ENCODE data around the gene SLC16A2.
"Not testable (repeated sequence)": the region's sequence is repeated elsewhere in the genome, so short reads cannot be mapped to it uniquely, and the experiment has no call there.

SLC16A2 gene

DNA sequence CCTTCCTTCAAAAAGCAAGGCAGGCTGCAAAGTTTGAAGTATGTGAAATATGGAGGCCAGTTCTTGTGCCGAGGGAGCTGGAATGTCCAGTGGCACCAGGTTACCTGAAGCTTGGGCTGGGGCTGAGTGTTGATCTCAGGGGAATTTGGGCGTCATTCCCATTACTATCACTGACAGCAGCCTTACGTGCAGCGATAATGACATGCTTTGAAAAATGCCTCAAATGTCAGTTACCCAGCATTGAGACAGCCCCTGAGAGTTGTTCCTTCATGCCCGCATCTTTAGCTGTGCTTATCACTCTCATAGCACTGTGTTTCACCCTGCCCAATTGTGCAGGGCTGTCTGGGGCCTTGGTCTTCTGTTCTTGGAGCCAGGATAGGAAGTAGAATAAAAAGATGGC, 27.4 kb downstream of the SLC16A2 start:
- DNase-seq: no peak

GRCh38 chrX:74449322-74449936, 28.1 kb downstream of the SLC16A2 start:
- no peak for DNase-seq

GRCh38 chrX:74449937-74450330, 28.6 kb downstream of the SLC16A2 start:
- DNase-seq: no peak

- no peak for DNase-seq
Measured at GRCh38 chrX:74450803-74451449, 29.6 kb downstream of the SLC16A2 start.

DNA sequence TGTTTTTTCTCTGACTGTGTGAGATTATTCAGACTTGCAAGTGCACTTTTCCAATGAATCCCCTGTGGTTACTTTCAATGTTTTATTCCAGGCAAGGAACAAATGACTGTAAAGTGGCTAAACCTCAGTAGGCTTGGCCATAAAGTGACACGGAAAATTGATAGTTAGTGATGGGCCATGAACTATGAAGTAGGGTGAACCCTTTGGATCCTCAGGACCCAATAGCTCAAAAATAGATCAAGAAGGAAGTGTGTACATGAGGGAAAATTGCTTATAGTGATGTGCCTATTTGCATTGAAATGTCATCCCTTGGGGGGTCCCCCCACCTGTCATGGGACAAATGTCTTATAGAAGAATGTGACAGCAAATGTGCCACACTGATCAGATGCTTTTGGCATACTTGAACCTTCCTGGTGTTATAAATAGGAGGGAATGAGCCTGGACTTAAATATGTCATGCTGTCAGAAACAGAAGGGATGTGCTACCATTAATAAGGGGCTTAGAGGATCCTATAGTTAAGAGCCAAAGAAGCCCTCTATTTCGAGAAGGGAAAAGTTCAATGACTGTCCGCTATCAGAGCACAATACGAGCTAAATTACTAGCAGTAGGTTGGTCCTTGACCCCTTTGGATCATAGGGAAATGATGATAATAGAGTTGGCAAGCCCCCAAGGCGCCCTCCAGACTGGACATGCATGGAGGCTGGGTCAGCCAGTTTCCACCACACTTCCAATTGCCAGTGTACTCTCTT, 30.3 kb downstream of the SLC16A2 start:
- DNase-seq: no peak

DNA sequence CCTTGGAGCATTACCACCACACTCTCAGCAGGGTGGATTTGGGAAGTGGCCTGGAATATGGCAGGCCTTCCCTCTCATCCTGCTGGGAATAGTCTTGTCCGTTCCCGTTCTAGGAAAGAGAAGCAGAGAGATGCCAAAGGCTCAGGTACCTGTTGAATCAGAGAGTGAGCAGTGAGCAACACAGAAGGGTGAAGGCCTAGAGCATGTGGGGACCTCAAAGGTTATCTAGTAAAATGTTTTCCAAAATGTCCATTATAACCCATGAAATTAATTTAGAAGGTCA, 30.8 kb downstream of the SLC16A2 start:
- DNase-seq: no peak

DNA sequence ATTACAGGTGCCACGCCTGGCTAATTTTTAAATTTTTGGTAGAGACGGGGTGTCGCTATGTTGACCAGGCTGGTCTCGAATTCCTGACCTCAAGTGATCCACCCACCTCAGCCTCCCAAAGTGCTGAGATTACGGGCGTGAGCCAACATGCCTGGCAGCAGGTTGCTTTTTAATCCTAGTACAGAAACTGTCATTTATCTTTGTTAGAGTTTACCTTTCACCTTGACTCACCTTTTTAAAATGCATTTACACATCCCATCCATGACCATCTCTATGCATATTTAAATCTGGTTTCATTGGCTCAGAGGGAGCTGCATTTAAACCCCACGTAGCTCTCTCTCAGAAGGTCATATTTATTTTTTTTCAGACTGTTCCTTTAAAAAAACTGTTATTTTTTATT, 31.9 kb downstream of the SLC16A2 start:
- DNase-seq: no peak

DNA sequence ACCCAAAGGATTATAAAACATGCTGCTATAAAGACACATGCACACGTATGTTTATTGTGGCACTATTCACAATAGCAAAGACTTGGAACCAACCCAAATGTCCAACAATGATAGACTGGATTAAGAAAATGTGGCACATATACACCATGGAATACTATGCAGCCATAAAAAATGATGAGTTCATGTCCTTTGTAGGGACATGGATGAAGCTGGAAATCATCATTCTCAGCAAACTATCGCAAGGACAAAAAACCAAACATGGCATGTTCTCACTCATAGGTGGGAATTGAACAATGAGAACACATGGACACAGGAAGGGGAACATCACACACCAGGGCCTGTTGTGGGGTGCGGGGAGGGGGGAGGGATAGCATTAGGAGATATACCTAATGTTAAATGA, 32.9 kb downstream of the SLC16A2 start:
- not testable (repeated sequence) for DNase-seq

GRCh38 chrX:74458736-74459135, 37.4 kb downstream of the SLC16A2 start:
- no peak for DNase-seq

- no peak for DNase-seq
Measured at GRCh38 chrX:74461384-74461783, 40.1 kb downstream of the SLC16A2 start.

- no peak for DNase-seq
Measured at GRCh38 chrX:74464722-74465121, 43.4 kb downstream of the SLC16A2 start.

DNA sequence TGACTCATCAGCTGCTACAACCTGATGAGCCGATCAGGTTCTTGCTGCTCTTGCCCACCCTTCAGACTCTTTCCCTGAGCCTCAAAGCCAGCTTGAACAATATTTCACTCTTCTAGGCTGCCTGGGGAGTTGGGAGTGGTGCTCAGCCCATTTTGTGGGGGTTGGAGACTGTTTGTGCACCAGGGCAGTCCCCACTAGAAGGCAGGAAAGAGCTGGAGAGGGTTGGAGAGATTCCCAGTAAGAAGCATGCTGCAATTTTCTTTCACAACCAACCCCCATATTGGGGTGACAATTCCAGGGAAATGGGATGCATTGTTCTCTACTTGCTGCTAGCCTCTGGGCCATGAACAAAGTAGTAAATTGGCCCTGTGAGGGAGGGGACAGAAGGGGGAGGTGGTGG, 44.1 kb downstream of the SLC16A2 start:
- DNase-seq: no peak

DNA sequence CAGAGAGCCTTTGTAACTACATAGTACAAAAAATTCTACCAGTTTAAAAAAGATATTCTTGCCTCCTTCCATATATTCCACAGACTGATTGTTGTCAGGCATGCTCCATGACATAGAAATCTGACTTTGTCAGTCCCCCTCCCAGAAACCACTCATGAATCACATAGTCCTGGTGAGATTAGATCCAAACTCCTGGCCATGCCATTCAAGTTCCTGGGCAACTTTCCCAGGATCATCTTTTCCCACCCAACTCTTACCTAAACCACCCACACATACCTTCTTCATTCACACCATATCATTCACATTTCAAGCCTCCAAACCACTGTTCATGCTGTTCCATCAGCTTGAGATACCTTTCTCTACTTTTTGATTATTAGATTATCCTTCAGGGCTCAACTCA, 46.4 kb downstream of the SLC16A2 start:
- no peak for DNase-seq

- not testable (repeated sequence) for DNase-seq
Measured at GRCh38 chrX:74473116-74473515, 51.8 kb downstream of the SLC16A2 start.

GRCh38 chrX:74490247-74490646, 69.0 kb downstream of the SLC16A2 start:
- no peak for DNase-seq

DNA sequence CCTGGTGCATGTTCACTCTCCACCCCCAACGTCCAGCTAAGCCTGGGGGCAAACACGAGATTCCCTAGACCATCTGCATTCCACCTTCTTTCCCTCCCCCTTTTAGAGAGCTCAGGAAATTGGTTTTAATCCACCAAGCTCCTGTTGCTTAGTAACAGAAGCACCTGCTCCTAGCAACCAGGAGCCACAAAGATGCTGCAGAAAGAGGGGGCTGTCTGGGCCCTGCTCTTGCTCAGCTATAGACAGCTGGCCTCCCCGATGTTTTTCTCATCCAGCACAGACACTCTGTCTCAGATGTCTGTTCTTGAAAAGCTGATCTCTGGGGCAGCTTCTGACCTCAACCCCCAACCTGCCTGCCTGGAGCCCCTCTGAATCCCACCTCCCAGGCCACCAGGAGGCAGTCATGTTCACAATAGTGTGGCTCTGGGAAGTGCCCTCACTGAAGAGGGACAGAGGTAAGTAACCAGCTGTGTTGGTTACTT, 71.5 kb downstream of the SLC16A2 start:
- no peak for DNase-seq

- DNase-seq: no peak
Measured at GRCh38 chrX:74493806-74494205, 72.5 kb downstream of the SLC16A2 start.

GRCh38 chrX:74498924-74499323, 77.6 kb downstream of the SLC16A2 start:
- DNase-seq: no peak

- DNase-seq: no peak
Measured at GRCh38 chrX:74500067-74500466, 78.8 kb downstream of the SLC16A2 start.

DNA sequence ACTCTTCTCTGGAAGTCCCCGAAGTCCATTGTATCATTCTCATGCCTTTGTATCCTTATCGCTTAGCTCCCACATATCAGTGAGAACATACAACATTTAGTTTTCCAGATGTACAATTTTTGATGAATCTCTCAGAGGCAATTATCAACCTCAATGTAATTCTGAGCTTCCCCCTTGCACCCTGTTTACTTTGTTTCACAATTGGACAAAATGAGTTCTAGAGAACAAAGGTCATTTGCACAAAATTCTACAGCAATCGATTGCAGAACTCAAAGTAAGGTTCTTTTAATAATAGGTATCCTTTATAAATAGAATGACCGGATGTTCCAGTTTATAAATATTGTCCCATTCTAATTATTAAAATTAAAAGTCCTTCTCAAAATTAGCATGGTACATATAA, 79.3 kb downstream of the SLC16A2 start:
- no peak for DNase-seq

GRCh38 chrX:74505437-74505836, 84.1 kb downstream of the SLC16A2 start:
- DNase-seq: no peak

DNA sequence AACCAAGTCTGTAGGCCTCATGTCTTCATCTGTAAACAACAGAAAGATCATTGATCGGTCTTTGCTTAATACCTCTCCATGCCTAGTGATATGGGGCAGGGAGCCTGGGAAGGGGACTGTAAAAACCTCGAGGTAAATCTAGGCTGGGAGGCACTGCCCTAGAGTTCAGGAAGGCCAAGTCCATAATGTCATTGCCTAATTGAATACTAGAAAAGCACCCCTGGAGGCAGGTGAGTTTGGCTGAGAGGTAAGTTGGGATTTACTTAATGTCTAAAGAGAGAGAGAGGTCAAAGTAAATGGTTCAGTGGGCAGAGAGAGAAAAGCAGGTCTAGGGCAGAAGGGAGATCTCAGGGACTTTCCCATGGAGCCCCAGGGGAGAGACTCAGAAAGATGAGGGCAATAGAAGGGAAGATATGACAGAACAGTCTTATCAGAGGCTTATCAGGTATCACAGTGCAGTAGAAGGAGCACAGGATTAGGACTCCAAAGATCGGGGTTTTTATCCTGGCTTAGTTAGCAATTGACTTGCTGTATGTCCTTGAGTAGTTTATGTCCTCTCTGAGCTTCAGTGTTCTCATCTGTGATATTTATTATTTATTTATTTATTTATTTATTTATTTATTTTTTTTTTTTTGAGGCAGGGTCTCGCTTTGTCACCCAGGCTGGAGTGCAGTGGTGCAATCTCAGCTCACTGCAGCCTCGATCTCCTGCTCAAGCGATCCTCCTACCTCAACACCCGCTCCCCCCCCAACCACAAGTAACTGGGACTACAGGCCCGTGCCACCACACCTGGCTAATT, 85.2 kb downstream of the SLC16A2 start:
- DNase-seq: no peak

GRCh38 chrX:74507191-74507590, 85.9 kb downstream of the SLC16A2 start:
- DNase-seq: no peak

DNA sequence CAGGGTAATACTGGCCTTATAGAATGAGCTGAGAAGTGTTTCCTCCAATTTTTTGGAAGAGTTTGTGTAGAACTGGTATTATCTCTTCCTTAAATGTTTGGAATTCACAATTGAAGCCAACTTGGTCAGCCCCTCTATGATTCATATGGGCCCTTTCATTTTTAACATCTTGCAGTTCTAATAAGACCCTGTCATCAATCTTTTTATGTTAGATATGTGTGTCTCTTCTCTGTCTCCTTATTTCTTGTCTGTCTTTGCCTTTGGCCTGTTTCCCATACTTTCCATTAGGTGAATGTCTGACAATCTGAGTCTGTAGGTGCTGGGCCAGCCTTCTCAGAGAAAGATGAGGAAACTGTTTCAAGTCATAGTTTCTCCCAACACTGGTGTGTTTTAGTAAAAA, 88.7 kb downstream of the SLC16A2 start:
- DNase-seq: no peak
